Spleen (tissue), 7 donors: ENCODE results near the gene CREB3.

Experiments used
- POLR2A ChIP-seq, 3 donors: fragments of 450-650 bp; IDR thresholded peaks; one replicate each; pipeline ENCODE4 v1.5.1; 2017; ENCODE audit warnings: antibody characterized with exemption in 3 of 3, mild to moderate bottlenecking in 1 of 3
- TF ChIP-seq, protein P1 (sequence below), 11 experiments: fragments of 200-600 bp in 7 of 11; fragments of 450-650 bp in 4 of 11; sonication (generic) in 4 of 11; IDR thresholded peaks in 8 of 11; conservative IDR thresholded peaks in 3 of 11; 1 replicate in 7 of 11; 2 replicates in 4 of 11; pipeline versions ENCODE4 v1.4.0 to v1.8.0; 2016 to 2021; ENCODE audit warnings: antibody characterized with exemption in 11 of 11, inconsistent platforms in 4 of 11, mild to moderate bottlenecking in 1 of 11
- donor health status: DM: no; HTN: no; CAD: no; lungs with moderate emphysema.
- donor health status: DM: no; HTN: no; CAD: no.
- donor health status: DM: no; HTN: no; CAD: no.

DNA sequence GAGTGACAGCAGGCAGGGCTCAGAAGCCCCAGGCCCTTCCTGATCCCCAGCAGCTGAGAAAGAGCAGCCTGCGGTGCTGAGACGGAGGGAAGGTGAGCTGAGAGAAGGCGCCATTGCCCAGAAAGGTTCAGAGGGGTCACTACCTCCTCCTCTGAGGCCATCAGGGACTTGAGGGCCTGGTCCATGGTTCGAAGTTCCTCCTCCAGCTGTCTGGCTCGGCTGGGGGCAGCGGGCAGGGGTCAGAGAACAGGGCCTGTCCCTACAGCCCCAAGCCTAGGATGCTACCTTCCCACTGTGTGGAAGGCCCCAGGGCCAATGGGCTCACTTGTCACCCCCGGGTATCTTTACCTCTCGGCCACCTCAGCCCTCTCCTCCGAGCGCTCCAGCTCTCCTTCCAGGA, 47.5 kb upstream of the CREB3 start:
- no peak for TF ChIP-seq POLR2A (IDR thresholded peaks at IDR 0.05)
- TF ChIP-seq, protein P1, sequence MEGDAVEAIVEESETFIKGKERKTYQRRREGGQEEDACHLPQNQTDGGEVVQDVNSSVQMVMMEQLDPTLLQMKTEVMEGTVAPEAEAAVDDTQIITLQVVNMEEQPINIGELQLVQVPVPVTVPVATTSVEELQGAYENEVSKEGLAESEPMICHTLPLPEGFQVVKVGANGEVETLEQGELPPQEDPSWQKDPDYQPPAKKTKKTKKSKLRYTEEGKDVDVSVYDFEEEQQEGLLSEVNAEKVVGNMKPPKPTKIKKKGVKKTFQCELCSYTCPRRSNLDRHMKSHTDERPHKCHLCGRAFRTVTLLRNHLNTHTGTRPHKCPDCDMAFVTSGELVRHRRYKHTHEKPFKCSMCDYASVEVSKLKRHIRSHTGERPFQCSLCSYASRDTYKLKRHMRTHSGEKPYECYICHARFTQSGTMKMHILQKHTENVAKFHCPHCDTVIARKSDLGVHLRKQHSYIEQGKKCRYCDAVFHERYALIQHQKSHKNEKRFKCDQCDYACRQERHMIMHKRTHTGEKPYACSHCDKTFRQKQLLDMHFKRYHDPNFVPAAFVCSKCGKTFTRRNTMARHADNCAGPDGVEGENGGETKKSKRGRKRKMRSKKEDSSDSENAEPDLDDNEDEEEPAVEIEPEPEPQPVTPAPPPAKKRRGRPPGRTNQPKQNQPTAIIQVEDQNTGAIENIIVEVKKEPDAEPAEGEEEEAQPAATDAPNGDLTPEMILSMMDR (IDR thresholded peaks at IDR 0.05 in 8 of 11, conservative IDR thresholded peaks at IDR 0.05 in 3 of 11) = no peak
